ENCODE measurements around the gene DRD5.
"Not testable (repeated sequence)": the region's sequence is repeated elsewhere in the genome, so short reads cannot be mapped to it uniquely, and the experiment has no call there.

Gene DRD5

GRCh38 chr4:9781343-9782135, at the start of gene DRD5:
Gene DRD5 (plus strand): TSS chr4:9781634. CDS start chr4:9782030, 396 bp downstream.
- DNase-seq (ENCODE audit: low read depth) = no peak

- DNase-seq (ENCODE audit: low read depth) = not testable (repeated sequence)
Observed at GRCh38 chr4:9732256-9732655, 49.2 kb upstream of the DRD5 start.

- DNase-seq (ENCODE audit: low read depth) = no peak
Observed at GRCh38 chr4:9735515-9735914, 45.9 kb upstream of the DRD5 start.

DNA sequence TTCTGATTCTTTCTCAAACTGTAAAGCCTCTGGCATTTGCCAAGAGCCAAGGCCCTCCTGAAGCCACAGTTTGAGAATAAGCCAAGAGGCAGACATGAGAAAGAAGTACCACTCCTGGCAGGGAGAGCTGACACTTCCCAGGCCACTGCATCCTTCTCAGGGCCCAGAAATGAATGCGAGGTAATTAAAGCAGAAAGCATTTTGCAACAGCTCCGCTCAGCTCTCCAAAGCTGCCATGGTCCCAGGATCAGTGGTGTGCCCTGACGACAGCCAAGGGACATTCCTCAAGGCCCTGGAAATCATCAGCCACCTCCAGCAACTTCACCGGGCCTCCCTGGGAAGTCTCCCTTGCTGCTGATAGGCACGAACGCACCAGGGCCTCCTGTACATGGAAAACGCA, 44.2 kb upstream of the DRD5 start:
- DNase-seq (ENCODE audit: low read depth) = not testable (repeated sequence)

DNA sequence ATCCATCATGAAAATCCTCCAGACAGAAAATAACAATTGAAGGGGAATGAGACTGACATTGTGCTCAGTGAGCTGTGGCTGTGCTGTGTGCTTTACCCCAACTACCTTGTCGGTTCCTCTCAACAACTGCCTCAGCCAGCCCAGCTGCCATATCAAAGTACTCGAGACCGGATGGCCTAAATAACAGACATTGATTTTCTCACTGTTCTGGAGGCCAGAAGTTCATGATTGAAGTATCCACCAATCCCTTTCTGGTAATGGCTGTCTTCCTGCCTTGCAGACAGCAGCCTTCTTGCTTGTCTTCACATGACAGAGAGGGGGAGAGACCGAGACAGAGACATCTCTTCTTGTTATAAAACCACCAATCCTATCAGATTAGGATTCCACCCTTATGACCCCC, 37.6 kb upstream of the DRD5 start:
- DNase-seq (ENCODE audit: low read depth) = not testable (repeated sequence)

DNA sequence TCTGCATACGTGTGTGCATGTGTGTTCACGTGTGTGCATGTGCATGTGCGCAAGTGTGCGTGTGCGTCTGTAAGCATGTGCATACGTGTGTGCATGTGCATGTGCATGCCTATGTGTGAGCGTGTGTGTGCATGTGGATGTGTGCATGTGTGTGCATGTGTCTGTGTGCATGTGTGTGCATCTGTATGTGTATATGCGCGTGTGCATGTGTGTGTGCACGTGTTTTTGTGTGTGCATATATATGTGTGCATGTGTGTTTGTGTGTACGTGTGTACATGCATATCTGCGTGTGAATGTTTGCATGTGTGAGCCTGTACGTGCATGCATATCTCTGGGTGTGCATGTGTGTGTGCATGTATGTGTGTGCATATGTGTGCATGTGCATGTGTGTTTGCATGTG, 35.7 kb upstream of the DRD5 start:
- DNase-seq (ENCODE audit: low read depth) = no peak

DNA sequence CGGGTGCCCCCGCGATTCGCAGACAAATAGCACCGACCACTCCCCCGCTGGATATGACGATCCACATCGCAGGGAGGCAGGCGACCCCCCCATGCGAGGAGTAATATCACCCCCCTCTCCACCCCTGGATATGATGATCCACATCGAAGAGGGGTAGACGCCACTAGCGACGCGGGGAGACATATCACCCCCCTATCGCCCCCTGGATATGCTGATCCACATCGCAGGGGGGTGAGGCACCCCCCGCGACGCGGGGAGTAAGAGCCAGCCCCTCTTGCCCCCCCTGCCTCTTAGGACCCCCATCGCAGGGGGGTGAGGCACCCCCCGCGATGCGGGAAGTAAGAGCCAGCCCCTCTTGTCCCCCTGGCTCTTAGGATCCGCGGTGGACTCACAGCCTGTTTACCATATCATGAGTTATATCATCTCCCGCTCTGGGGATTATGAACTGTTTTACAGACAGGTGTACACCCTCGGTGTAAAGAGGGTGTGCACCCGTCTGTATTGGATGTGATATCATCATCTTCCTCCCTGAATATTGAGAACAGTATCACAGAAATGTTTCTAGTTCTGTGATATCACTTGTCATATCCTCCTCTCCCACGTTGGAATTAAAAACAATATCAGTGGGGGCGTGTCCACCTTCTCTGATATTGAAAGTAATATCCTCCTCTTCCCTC, 22.7 kb upstream of the DRD5 start:
- DNase-seq (ENCODE audit: low read depth) = no peak

DNA sequence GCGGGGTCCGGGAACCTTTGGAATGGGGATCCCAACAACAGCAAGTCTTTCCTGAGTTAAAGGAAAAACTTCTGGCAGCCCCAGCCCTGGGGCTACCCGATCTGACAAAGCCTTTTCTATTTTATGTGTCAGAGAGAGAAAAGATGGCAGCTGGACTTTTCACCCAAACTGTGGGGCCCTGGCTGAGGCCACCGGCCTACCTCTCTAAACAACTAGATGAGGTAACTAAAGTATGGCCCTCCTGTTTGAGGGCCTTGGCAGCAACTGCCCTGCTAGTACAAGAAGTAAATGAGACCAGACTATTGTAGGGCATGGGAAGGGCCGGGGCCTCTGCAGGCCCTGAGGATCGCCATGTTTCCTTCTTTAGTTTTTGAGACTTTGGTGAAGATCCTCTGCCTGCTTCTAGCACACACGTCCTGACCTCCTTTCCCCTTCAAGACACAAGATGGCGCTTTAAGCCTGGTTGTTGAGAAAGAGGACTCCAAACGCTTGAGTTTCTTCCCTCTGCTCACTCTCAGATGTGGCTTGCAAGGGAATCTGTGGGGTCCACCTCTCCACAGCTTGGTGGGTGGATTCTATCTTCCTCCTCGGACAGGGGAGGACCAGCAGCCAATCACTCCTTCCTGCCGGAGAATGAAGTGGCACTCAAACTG, 18.5 kb upstream of the DRD5 start:
- DNase-seq (ENCODE audit: low read depth) = peak; percentile 1

DNA sequence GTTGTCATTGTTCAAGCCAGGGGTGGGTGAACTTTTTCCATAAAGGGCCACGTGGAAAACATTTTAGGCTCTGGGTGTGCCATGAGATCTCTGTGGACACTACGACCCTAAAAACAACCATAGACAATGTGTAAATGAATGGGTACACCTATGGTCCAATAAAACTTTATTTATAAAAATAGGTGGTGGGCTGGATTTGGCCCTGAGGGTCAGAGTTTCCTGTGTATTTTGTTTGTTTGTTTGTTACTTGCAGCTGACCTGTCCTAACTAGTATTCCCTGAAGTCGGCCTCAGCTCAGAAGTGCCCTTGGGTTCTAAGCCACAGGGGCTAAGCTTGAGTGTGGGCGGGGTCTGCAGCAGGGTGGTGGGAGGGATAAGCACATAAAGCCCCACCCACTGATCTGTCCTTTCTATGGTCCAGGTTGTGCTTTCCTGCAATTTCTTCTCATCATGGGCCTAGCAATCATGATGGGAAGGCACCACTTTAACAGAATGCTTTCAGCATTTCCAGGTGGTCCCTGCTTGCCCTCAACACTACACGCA, 17.2 kb upstream of the DRD5 start:
- no peak for DNase-seq (ENCODE audit: low read depth)

- DNase-seq (ENCODE audit: low read depth) = no peak
Observed at GRCh38 chr4:9765091-9765490, 16.3 kb upstream of the DRD5 start.

DNA sequence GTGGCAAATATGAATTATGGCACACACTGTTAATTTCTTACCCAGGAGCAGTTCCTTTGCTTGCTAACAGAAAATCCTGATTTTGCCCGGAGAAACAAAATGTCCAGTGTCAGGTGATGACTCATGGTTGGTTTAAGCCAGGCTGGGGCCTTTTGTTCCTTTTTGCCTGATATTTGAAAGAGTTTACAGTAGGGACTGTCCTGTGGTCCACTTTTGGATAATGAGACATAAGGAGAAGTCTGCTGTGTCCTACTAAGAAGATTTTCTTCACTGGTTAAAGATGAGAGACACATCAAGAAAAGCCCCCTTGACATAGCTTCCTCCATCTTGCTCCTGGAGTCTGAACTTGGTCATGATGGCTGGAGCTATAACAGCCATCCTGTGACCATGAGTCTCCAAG, 12.1 kb upstream of the DRD5 start:
- DNase-seq (ENCODE audit: low read depth) = no peak

DNA sequence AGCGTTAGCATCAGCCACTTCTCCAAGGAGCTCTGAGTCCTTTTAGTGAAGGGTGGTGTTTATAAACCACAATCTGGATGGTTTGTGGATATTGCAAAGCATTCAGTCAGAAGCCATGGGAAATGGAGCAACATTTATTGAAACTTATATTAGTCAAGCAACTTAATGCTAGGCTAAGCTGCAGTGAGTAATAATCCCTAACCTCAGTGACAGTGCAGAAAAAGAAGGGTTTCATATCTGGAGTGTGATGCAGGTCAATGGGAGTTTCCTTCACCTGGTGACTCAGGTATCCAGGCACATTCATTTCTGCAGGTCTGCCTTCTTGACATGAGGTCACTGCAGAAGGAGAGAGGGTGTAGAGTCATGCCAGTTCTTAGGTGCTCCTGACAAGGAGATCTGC, 10.4 kb upstream of the DRD5 start:
- no peak for DNase-seq (ENCODE audit: low read depth)

- DNase-seq (ENCODE audit: low read depth) = no peak
Observed at GRCh38 chr4:9773471-9773870, 8.0 kb upstream of the DRD5 start.

- DNase-seq (ENCODE audit: low read depth) = no peak
Observed at GRCh38 chr4:9782136-9782436, 652 bp downstream of the DRD5 start.

GRCh38 chr4:9785891-9786290, 4.5 kb downstream of the DRD5 start:
- not testable (repeated sequence) for DNase-seq (ENCODE audit: low read depth)

DNA sequence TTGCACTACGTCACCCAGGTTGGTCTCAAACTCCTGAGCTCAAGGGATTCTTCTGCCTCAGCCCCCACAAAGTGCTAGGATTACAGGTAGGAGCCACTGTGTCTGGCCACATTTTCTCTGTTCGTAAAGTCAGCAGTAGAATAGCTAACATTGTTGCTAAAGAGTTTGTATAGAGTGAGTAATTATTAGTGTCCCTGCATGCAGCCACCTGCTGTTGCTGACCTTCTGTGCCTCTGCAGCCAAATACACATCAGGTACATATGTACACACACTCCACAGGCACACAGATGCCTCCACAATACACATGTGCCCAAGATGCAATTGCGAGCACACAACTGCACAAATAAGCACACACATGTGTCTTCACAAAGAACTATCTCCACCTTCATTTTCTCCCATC, 10.9 kb downstream of the DRD5 start:
- no peak for DNase-seq (ENCODE audit: low read depth)

GRCh38 chr4:9796641-9797040, 15.2 kb downstream of the DRD5 start:
- DNase-seq (ENCODE audit: low read depth) = not testable (repeated sequence)

DNA sequence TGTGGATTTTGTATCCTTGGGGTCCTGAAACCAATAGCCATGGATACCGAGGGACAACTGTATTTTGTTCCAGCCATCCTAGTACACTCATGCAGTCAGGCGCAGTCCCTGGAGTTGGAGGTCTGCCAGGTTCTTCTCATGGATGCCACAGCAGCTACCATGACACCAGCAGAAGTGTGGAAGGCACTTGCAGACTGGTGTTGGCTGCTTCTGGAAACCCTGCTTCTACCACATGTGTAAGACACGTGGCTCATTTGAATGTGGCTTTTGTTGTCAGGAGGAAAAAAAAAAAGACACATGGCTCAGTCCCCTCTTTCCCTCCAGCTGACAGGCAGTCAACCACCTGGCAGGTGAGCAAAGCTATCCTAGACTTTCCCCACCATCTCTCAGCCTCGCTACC, 19.4 kb downstream of the DRD5 start:
- DNase-seq (ENCODE audit: low read depth) = no peak

DNA sequence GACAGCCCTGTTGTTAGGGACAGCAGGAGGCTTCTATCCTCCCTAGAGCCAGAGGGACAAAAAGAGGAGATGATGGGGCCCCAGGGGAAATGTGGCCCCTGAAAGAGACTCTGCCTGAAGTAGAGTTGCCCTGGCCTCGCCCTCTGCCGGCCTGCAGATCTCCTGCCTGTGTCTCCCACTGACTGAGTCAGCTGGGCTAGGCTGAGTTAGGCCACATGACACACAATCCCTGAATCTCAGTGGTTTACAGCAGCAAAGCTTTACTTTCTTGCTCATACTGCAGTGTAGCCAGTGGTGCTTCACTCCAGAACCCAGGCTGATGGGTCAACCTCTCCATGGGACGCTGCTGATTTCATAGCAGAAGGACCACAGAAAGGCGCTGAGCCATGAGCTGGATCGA, 23.5 kb downstream of the DRD5 start:
- DNase-seq (ENCODE audit: low read depth) = no peak

- DNase-seq (ENCODE audit: low read depth) = no peak
Observed at GRCh38 chr4:9808077-9808476, 26.6 kb downstream of the DRD5 start.

DNA sequence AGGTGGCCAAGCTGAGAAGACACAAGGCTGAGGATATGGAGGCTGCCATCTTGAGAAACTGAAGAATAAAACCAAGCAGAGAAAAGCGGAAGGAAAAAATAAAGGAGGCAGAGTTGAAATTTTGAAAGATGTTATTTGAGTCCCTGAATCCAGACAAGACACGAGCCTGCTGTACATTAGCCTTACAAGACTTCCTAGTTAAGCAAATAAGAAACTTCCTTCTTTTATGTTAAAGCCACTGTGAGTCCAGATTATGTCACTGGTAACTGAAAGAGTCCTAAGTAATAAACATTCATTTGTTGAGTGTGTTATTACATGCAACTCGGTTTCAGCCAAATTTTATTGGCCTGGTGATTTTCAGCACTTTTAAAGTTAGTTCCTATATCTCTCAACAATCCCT, 30.4 kb downstream of the DRD5 start:
- DNase-seq (ENCODE audit: low read depth) = no peak

- DNase-seq (ENCODE audit: low read depth) = no peak
Observed at GRCh38 chr4:9812501-9813340, 31.3 kb downstream of the DRD5 start.
